Keratinocyte (primary cell): ENCODE results near the gene PCGF3. TPM values are rescaled to one million over a fixed set of nuclear protein-coding genes. Genes with fewer than 3 reads are reported as not detected.

Source experiments
- DNase-seq: peaks from one replicate; pipeline ENCODE4 v3.0.0-alpha.2; 2011; ENCODE audit warnings: low read depth, missing footprints, low spot score
- FAIRE-seq: peaks from 2 replicates; lab custom pipeline; 2011; peaks lifted over from hg19 to GRCh38; lab: Jason Lieb, UNC
- H2AFZ ChIP-seq: 2 replicates; pipeline ENCODE4 v1.6.0; 2012; ENCODE audit warnings: low read length, control low read depth, inconsistent platforms; ENCODE audit not compliant: control insufficient read depth
- H3K27ac ChIP-seq: 2 replicates; pipeline ENCODE4 v1.5.1; 2011; ENCODE audit warnings: low read length; ENCODE audit not compliant: control insufficient read depth, insufficient read depth
- H3K27me3 ChIP-seq: 3 replicates; pipeline ENCODE4 v1.6.0; 2011; ENCODE audit warnings: low read length; ENCODE audit not compliant: control insufficient read depth, insufficient read depth; ENCODE audit errors: extremely low read depth
- H3K36me3 ChIP-seq, 2 experiments: 2 replicates in 1 of 2; 3 replicates in 1 of 2; pipeline ENCODE4 v1.5.1; 2011; ENCODE audit warnings: low read length in 2 of 2, mild to moderate bottlenecking in 1 of 2; ENCODE audit not compliant: control insufficient read depth in 2 of 2, insufficient read depth in 2 of 2; ENCODE audit errors: extremely low read depth in 1 of 2
- H3K4me1 ChIP-seq: 3 replicates; pipeline ENCODE4 v1.5.1; 2011; ENCODE audit warnings: low read length; ENCODE audit not compliant: control insufficient read depth, insufficient read depth; ENCODE audit errors: extremely low read depth
- H3K4me2 ChIP-seq: 3 replicates; pipeline ENCODE4 v1.6.0; 2011; ENCODE audit warnings: low read depth, low read length; ENCODE audit not compliant: control insufficient read depth, insufficient read depth; ENCODE audit errors: extremely low read depth
- H3K4me3 ChIP-seq, 3 experiments: fragments of 200-600 bp in 1 of 3; sonication (generic) in 1 of 3; 2 replicates in 2 of 3; 3 replicates in 1 of 3; pipeline ENCODE4 v1.5.1; 2011 to 2016; ENCODE audit warnings: low read length in 3 of 3, mild to moderate bottlenecking in 3 of 3, control low read depth in 2 of 3, inconsistent platforms in 1 of 3, low read depth in 1 of 3, mixed read lengths in 1 of 3, mixed run types in 1 of 3, moderate library complexity in 1 of 3; ENCODE audit not compliant: control insufficient read depth in 2 of 3, insufficient read depth in 2 of 3; ENCODE audit errors: extremely low read depth in 1 of 3
- H3K79me2 ChIP-seq: 2 replicates; pipeline ENCODE4 v1.6.0; 2012; ENCODE audit warnings: low read length; ENCODE audit not compliant: control insufficient read depth, insufficient read depth
- H3K9ac ChIP-seq: 3 replicates; pipeline ENCODE4 v1.6.0; 2011; ENCODE audit warnings: low read length; ENCODE audit not compliant: control insufficient read depth, insufficient read depth; ENCODE audit errors: extremely low read depth
- H3K9me1 ChIP-seq: 3 replicates; pipeline ENCODE4 v1.6.0; 2011; ENCODE audit warnings: low read length; ENCODE audit not compliant: control insufficient read depth, insufficient read depth; ENCODE audit errors: extremely low read depth
- H3K9me3 ChIP-seq: 2 replicates; pipeline ENCODE4 v1.5.1; 2012; ENCODE audit warnings: low read depth, low read length; ENCODE audit not compliant: control insufficient read depth
- H4K20me1 ChIP-seq: 3 replicates; pipeline ENCODE4 v1.6.0; 2011; ENCODE audit warnings: low read length; ENCODE audit not compliant: control insufficient read depth, insufficient read depth; ENCODE audit errors: extremely low read depth
- EZH2 ChIP-seq: IDR thresholded peaks from one replicate; pipeline ENCODE4 v1.6.1; 2012; ENCODE audit warnings: inconsistent platforms, mild to moderate bottlenecking, low read length, moderate library complexity
- dilution Hi-C: fragments of 300-500 bp; cut with MboI; formaldehyde crosslinking; loops from one replicate; pipeline ENCODE4 v1.7.0; 2020; ENCODE audit warnings: low sequenced_read_pairs; ENCODE audit not compliant: extremely low pct_ligation_motif_present
- polyA plus RNA-seq, 5 experiments: library from polyadenylated mRNA; depleted of rRNA in 3 of 5; stranded (reverse) in 3 of 5; stranded (forward) in 1 of 5; unstranded in 1 of 5; fragments of >200 nt; gene quantifications; 1 replicate in 1 of 5; 2 replicates in 3 of 5; 3 replicates in 1 of 5; pipeline versions ENCODE4 v1.2.1 to v1.2.3, GENCODE V29; 2011 to 2012; ENCODE audit warnings: missing spikeins in 2 of 5, low read depth in 1 of 5, low replicate concordance in 1 of 5
- TF ChIP-seq, protein P1 (sequence below), 3 experiments: IDR thresholded peaks in 1 of 3; conservative IDR thresholded peaks in 1 of 3; optimal IDR thresholded peaks in 1 of 3; 2 replicates in 2 of 3; 3 replicates in 1 of 3; pipeline versions ENCODE3 to v1.5.1; 2011; ENCODE audit warnings: low read length in 3 of 3, mild to moderate bottlenecking in 3 of 3, moderate library complexity in 2 of 3, control low read depth in 1 of 3, inconsistent platforms in 1 of 3; ENCODE audit not compliant: insufficient read depth in 2 of 3; ENCODE audit errors: extremely low read depth in 1 of 3

The PCGF3 gene
- polyA plus RNA-seq, 1 donor (not counting 4 experiments of a cell fraction or from before 2014, with no cell fraction given) = 40.1 TPM

DNA sequence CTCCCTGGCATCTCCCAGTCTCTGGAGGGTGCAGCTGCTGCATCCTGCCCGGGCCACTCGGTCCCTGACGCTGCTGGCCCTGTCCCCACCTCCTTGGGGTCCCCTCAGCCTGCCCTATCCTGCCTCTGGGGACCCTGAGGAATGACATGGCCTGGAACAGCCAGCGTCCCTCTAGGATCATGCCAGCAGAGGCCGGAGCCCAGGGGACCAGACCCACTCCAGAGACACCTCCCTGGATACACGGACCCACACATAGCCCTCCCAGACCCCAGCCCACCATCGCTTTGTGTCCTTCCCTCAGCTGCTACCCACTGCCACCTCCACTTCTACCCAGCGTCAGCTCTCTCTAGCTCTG lies 84.8 kb downstream of the PCGF3 start:
- Histone ChIP-seq H3K4me3 (no peak overlapping the region), H3K9ac (no peak overlapping the region), H3K79me2 (no peaks in the 10 kb centered on the region), H3K4me2 (no peak overlapping the region), H3K9me3 (no peaks in the 10 kb centered on the region), H3K9me1 (no peaks in the 10 kb centered on the region), H2AFZ (no peak overlapping the region), H3K4me1 (peaks cover under 1% of the 10 kb centered on the region), H3K36me3 (no peaks in the 10 kb centered on the region), H3K27ac (no peak overlapping the region), H4K20me1 (no peaks in the 10 kb centered on the region), H3K27me3 (peaks cover 66% of the 10 kb centered on the region)
- no peak for TF ChIP-seq EZH2
- TF ChIP-seq, protein P1, sequence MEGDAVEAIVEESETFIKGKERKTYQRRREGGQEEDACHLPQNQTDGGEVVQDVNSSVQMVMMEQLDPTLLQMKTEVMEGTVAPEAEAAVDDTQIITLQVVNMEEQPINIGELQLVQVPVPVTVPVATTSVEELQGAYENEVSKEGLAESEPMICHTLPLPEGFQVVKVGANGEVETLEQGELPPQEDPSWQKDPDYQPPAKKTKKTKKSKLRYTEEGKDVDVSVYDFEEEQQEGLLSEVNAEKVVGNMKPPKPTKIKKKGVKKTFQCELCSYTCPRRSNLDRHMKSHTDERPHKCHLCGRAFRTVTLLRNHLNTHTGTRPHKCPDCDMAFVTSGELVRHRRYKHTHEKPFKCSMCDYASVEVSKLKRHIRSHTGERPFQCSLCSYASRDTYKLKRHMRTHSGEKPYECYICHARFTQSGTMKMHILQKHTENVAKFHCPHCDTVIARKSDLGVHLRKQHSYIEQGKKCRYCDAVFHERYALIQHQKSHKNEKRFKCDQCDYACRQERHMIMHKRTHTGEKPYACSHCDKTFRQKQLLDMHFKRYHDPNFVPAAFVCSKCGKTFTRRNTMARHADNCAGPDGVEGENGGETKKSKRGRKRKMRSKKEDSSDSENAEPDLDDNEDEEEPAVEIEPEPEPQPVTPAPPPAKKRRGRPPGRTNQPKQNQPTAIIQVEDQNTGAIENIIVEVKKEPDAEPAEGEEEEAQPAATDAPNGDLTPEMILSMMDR (optimal IDR thresholded peaks at IDR 0.05 in 1 of 3, IDR thresholded peaks at IDR 0.05 in 1 of 3, conservative IDR thresholded peaks at IDR 0.05 in 1 of 3; ENCODE audit: extremely low read depth in 1 of 3, insufficient read depth in 2 of 3, low read length in 3 of 3) = no peak
- dilution Hi-C loops = no loop called here
- no peak for DNase-seq
- FAIRE-seq = no peak

DNA sequence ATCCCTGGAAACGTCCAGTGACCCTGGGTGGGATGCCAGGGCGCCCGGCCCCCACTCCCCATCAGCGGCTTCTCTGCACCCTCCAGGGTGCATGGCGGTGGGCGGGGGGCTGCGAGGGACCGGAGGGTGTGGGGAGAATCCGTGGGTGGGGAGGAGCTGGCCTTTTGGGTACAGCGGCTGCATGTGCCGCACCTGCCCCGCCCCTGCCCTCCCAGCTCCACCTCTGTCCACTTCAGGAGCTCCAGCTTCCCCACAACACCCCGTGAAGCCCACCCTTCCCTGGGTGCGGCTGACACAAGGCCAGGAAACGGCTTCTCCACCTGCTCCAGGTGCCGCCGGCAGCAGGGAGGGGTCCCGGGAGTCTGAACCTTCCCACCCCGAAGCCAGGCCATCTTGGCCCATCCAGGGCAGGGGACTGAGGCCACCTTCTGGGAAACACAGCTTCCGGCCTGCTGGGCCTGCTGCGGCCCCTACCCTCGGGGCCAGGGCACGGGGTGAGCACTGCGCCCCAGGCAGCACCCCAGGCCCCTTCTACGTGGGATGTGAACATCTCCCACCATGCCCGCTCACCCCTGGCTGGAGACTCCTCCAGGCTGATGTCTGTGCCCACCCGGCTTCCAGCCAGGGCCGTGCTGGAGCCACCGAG lies 85.7 kb downstream of the PCGF3 start:
- DNase-seq = no peak
- TF ChIP-seq, protein P1 (optimal IDR thresholded peaks at IDR 0.05 in 1 of 3, IDR thresholded peaks at IDR 0.05 in 1 of 3, conservative IDR thresholded peaks at IDR 0.05 in 1 of 3; ENCODE audit: extremely low read depth in 1 of 3, insufficient read depth in 2 of 3, low read length in 3 of 3) = no peak
- no peak for TF ChIP-seq EZH2

More for the DNA sequence above, 85.7 kb downstream of the PCGF3 start:
- Histone ChIP-seq H2AFZ (no peak overlapping the region), H3K4me3 (no peak overlapping the region), H3K36me3 (no peaks in the 10 kb centered on the region), H3K27me3 (peaks cover 65% of the 10 kb centered on the region), H3K9me3 (no peaks in the 10 kb centered on the region), H4K20me1 (no peaks in the 10 kb centered on the region), H3K9ac (no peak overlapping the region), H3K79me2 (no peaks in the 10 kb centered on the region), H3K27ac (no peak overlapping the region), H3K4me2 (no peak overlapping the region), H3K4me1 (no peaks in the 10 kb centered on the region), H3K9me1 (no peaks in the 10 kb centered on the region)
- dilution Hi-C loops = no loop called here
- no peak for FAIRE-seq
